Right forelimb (tissue), 1 donor: ENCODE data around the gene HSPA2.
"Not testable (repeated sequence)": the region's sequence is repeated elsewhere in the genome, so short reads cannot be mapped to it uniquely, and the experiment has no call there.

ENCODE experiments used
- DNase-seq: peaks from one replicate; pipeline ENCODE4 v3.0.0-alpha.2; 2018

HSPA2 gene

GRCh38 chr14:64566651-64567122, 26.1 kb downstream of the HSPA2 start:
- DNase-seq, result no peak

GRCh38 chr14:64569138-64569631, 28.6 kb downstream of the HSPA2 start:
- no peak for DNase-seq

- not testable (repeated sequence) for DNase-seq
Measured at GRCh38 chr14:64569646-64570045, 29.1 kb downstream of the HSPA2 start.

GRCh38 chr14:64572386-64573104, 32.0 kb downstream of the HSPA2 start:
- DNase-seq, result peak; percentile 50

- DNase-seq, result peak; percentile 48
Measured at GRCh38 chr14:64573109-64573508, 32.6 kb downstream of the HSPA2 start.

GRCh38 chr14:64574371-64575107, 34.0 kb downstream of the HSPA2 start:
- no peak for DNase-seq

GRCh38 chr14:64577211-64577610, 36.7 kb downstream of the HSPA2 start:
- no peak for DNase-seq

GRCh38 chr14:64580467-64580866, 39.9 kb downstream of the HSPA2 start:
- DNase-seq, result no peak

GRCh38 chr14:64581363-64581762, 40.8 kb downstream of the HSPA2 start:
- no peak for DNase-seq

GRCh38 chr14:64581817-64582216, 41.3 kb downstream of the HSPA2 start:
- no peak for DNase-seq

- DNase-seq, result no peak
Measured at GRCh38 chr14:64584190-64584589, 43.6 kb downstream of the HSPA2 start.

GRCh38 chr14:64591809-64592208, 51.3 kb downstream of the HSPA2 start:
- DNase-seq, result no peak
